ENCODE measurements around the gene UQCRC1.

- no peak for TF ChIP-seq CTCF (IDR thresholded peaks at IDR 0.05)
- TF ChIP-seq, protein P1, sequence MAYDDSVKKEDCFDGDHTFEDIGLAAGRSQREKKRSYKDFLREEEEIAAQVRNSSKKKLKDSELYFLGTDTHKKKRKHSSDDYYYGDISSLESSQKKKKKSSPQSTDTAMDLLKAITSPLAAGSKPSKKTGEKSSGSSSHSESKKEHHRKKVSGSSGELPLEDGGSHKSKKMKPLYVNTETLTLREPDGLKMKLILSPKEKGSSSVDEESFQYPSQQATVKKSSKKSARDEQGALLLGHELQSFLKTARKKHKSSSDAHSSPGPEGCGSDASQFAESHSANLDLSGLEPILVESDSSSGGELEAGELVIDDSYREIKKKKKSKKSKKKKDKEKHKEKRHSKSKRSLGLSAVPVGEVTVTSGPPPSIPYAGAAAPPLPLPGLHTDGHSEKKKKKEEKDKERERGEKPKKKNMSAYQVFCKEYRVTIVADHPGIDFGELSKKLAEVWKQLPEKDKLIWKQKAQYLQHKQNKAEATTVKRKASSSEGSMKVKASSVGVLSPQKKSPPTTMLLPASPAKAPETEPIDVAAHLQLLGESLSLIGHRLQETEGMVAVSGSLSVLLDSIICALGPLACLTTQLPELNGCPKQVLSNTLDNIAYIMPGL (CRISPR knock-in tag; IDR thresholded peaks at IDR 0.05): no peak
- no peak for TF ChIP-seq ZBTB43 (CRISPR knock-in tag; IDR thresholded peaks at IDR 0.05)
- TF ChIP-seq TP53 (CRISPR knock-in tag; IDR thresholded peaks at IDR 0.05): no peak
- TF ChIP-seq RELA (CRISPR knock-in tag; IDR thresholded peaks at IDR 0.05; ENCODE audit: borderline replicate concordance): no peak
- no peak for TF ChIP-seq NR3C1 (CRISPR knock-in tag; conservative IDR thresholded peaks at IDR 0.05; ENCODE audit: low read depth)
- no peak for TF ChIP-seq ERG (CRISPR knock-in tag; IDR thresholded peaks at IDR 0.05)
- TF ChIP-seq FOXJ3 (CRISPR knock-in tag; IDR thresholded peaks at IDR 0.05; ENCODE audit: borderline replicate concordance): no peak
- no peak for TF ChIP-seq GABPB1 (CRISPR knock-in tag; IDR thresholded peaks at IDR 0.05)
- no peak for TF ChIP-seq MYBL2 (CRISPR knock-in tag; IDR thresholded peaks at IDR 0.05)
- no peak for TF ChIP-seq ATF1 (CRISPR knock-in tag; IDR thresholded peaks at IDR 0.05)
- no peak for TF ChIP-seq ZNF317 (CRISPR knock-in tag; IDR thresholded peaks at IDR 0.05; ENCODE audit: borderline replicate concordance, low read depth)
- TF ChIP-seq, protein P2, sequence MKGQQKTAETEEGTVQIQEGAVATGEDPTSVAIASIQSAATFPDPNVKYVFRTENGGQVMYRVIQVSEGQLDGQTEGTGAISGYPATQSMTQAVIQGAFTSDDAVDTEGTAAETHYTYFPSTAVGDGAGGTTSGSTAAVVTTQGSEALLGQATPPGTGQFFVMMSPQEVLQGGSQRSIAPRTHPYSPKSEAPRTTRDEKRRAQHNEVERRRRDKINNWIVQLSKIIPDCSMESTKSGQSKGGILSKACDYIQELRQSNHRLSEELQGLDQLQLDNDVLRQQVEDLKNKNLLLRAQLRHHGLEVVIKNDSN (CRISPR knock-in tag; IDR thresholded peaks at IDR 0.05): no peak
These were observed 23.8 kb upstream of the UQCRC1 start for GRCh38 chr3:48633256-48633655.

Measured in WTC11 (cell line).